Transverse colon (tissue), 4 donors: ENCODE data around the gene MET.

Experiments used
- EP300 ChIP-seq: sonication (generic); formaldehyde crosslinking; IDR thresholded peaks from one replicate; pipeline ENCODE4 v1.6.1; 2017; ENCODE audit warnings: antibody characterized with exemption, low read depth
- POLR2A ChIP-seq: fragments of 450-650 bp; IDR thresholded peaks from one replicate; pipeline ENCODE4 v1.6.1; 2016; ENCODE audit warnings: antibody characterized with exemption, mild to moderate bottlenecking, moderate library complexity
- POLR2AphosphoS5 ChIP-seq, 3 donors: sonication (generic); formaldehyde crosslinking; IDR thresholded peaks; one replicate each; pipeline ENCODE4 v1.6.1; 2016; ENCODE audit warnings: antibody characterized with exemption in 3 of 3
- TF ChIP-seq, protein P1 (sequence below), 5 experiments: fragments of 200-600 bp in 3 of 5; fragments of 450-650 bp in 2 of 5; sonication (generic) in 3 of 5; IDR thresholded peaks; 1 replicate in 2 of 5; 2 replicates in 3 of 5; pipeline ENCODE4 v1.5.1; 2016 to 2017; ENCODE audit warnings: antibody characterized with exemption in 5 of 5, inconsistent platforms in 3 of 5, mild to moderate bottlenecking in 2 of 5, moderate library complexity in 1 of 5

DNA sequence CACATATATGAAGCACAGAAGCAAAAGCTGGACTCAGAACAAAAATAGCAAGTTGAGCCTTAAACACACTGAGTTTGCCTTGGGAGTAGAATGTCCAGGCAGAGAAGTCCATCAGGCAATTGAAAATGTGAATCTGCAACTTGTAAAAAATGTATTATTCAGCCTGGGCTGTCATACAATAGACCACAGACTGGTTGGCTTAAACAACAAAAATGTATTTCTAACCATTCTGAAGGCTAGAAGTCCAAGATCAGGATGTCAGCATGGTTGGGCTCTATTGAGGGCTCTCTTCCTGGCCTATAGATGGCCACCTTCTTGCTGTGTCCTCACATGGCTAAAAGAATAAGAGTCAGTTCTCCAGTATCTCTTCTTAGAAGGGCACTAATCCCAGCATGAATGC, 113.8 kb downstream of the MET start:
- TF ChIP-seq POLR2AphosphoS5 (IDR thresholded peaks at IDR 0.05): no peak
- no peak for TF ChIP-seq EP300
- TF ChIP-seq, protein P1, sequence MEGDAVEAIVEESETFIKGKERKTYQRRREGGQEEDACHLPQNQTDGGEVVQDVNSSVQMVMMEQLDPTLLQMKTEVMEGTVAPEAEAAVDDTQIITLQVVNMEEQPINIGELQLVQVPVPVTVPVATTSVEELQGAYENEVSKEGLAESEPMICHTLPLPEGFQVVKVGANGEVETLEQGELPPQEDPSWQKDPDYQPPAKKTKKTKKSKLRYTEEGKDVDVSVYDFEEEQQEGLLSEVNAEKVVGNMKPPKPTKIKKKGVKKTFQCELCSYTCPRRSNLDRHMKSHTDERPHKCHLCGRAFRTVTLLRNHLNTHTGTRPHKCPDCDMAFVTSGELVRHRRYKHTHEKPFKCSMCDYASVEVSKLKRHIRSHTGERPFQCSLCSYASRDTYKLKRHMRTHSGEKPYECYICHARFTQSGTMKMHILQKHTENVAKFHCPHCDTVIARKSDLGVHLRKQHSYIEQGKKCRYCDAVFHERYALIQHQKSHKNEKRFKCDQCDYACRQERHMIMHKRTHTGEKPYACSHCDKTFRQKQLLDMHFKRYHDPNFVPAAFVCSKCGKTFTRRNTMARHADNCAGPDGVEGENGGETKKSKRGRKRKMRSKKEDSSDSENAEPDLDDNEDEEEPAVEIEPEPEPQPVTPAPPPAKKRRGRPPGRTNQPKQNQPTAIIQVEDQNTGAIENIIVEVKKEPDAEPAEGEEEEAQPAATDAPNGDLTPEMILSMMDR (IDR thresholded peaks at IDR 0.05): no peak
- no peak for TF ChIP-seq POLR2A
